HL-60/S4 treated with retinoic acid at 250 ng/mL for 4 days and 3 days (cell line): ENCODE results near the gene SLC8A1.

Experiments used
- in situ Hi-C: fragments of 300-500 bp; cut with MboI; formaldehyde crosslinking; loops from 2 replicates; pipeline ENCODE4 v1.7.0; 2022; ENCODE audit warnings: low sequenced_read_pairs

The SLC8A1 gene

GRCh38 chr2:40254611-40255010, 197.3 kb downstream of the SLC8A1 start:
- in situ Hi-C loops = no loop called here

GRCh38 chr2:40251137-40251536, 200.8 kb downstream of the SLC8A1 start:
- in situ Hi-C loops = no loop called here

- in situ Hi-C loops = no loop called here
Observed at GRCh38 chr2:40249577-40249976, 202.3 kb downstream of the SLC8A1 start.

- in situ Hi-C loops = no loop called here
Observed at GRCh38 chr2:40248294-40248693, 203.6 kb downstream of the SLC8A1 start.

- in situ Hi-C loops = no loop called here
Observed at GRCh38 chr2:40244675-40245074, 207.2 kb downstream of the SLC8A1 start.

- in situ Hi-C loops = no loop called here
Observed at GRCh38 chr2:40244251-40244650, 207.6 kb downstream of the SLC8A1 start.

GRCh38 chr2:40243581-40244187, 208.2 kb downstream of the SLC8A1 start:
- in situ Hi-C loops = no loop called here

GRCh38 chr2:40242315-40242714, 209.6 kb downstream of the SLC8A1 start:
- in situ Hi-C loops = no loop called here

GRCh38 chr2:40240070-40240469, 211.8 kb downstream of the SLC8A1 start:
- in situ Hi-C loops = no loop called here

- in situ Hi-C loops = no loop called here
Observed at GRCh38 chr2:40230707-40231432, 221.0 kb downstream of the SLC8A1 start.

GRCh38 chr2:40230186-40230585, 221.7 kb downstream of the SLC8A1 start:
- in situ Hi-C loops = no loop called here

GRCh38 chr2:40228310-40228709, 223.6 kb downstream of the SLC8A1 start:
- in situ Hi-C loops = no loop called here

- in situ Hi-C loops = no loop called here
Observed at GRCh38 chr2:40227210-40227609, 224.7 kb downstream of the SLC8A1 start.

- in situ Hi-C loops = no loop called here
Observed at GRCh38 chr2:40226637-40227036, 225.3 kb downstream of the SLC8A1 start.

- in situ Hi-C loops = no loop called here
Observed at GRCh38 chr2:40225670-40226210, 226.2 kb downstream of the SLC8A1 start.

GRCh38 chr2:40224318-40224717, 227.6 kb downstream of the SLC8A1 start:
- in situ Hi-C loops = loop anchor here (25.0 kb wide), 1 partner anchor 538 kb away; no protein-coding TSS in a partner anchor

GRCh38 chr2:40220177-40220925, 231.5 kb downstream of the SLC8A1 start:
- in situ Hi-C loops = loop anchor here (25.0 kb wide), 1 partner anchor 542 kb away; no protein-coding TSS in a partner anchor

GRCh38 chr2:40219141-40219540, 232.7 kb downstream of the SLC8A1 start:
- in situ Hi-C loops = loop anchor here (25.0 kb wide), 1 partner anchor 543 kb away; no protein-coding TSS in a partner anchor

GRCh38 chr2:40218679-40219078, 233.2 kb downstream of the SLC8A1 start:
- in situ Hi-C loops = loop anchor here (25.0 kb wide), 1 partner anchor 544 kb away; no protein-coding TSS in a partner anchor

GRCh38 chr2:40213619-40214018, 238.3 kb downstream of the SLC8A1 start:
- in situ Hi-C loops = loop anchor here (25.0 kb wide), 1 partner anchor 549 kb away; no protein-coding TSS in a partner anchor

- in situ Hi-C loops = loop anchor here (25.0 kb wide), 1 partner anchor 549 kb away; no protein-coding TSS in a partner anchor
Observed at GRCh38 chr2:40213071-40213470, 238.8 kb downstream of the SLC8A1 start.
